Measurements from ENCODE around the gene MAP3K20. TPM values are rescaled to one million over a fixed set of nuclear protein-coding genes. Genes with fewer than 3 reads are reported as not detected.

The MAP3K20 gene
- total RNA-seq, 4 donors from 2014 or later, result 24.7 to 40.2 (median 33.8) TPM

DNA sequence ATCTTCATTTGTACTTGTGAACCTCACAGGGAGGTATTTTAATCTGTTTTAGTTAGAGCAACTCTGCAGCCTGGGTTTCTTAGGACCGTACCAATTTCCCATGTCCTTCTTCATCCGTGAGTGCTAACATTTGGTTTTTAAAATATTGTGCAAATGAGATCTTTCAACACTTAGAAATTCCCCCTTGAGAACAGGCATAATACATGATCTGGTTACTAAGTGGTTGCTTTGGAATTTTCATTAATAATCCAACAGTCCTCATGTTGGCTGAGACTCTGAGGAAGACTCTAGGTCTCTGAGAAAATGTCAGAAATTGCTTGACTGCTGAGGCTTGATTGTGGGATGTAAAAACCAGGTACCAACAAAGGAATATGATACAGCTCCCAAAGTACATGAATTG, 153.4 kb downstream of the MAP3K20 start:
- Histone ChIP-seq H3K4me3 (no peak overlapping the region), H3K27ac (no peak overlapping the region), H3K9me3 (no peaks in the 10 kb centered on the region), H3K27me3 (no peaks in the 10 kb centered on the region), H3K36me3 (no peaks in the 10 kb centered on the region), H3K4me1 (peaks cover 0 to 25% (median 0%) of the 10 kb centered on the region in 4 donors)
- intact Hi-C loops (cut with DNase I; ENCODE audit: low total_unique reads) (no loop called here), in situ Hi-C loops (cut with MboI; ENCODE audit: low pct_ligation_motif_present in 1 of 4, low pct_unique_long_range_greater_than_20kb in 1 of 4, low sequenced_read_pairs in 3 of 4) (no loop called here)
- TF ChIP-seq POLR2AphosphoS5 (IDR thresholded peaks at IDR 0.05) (no peak), POLR2A (IDR thresholded peaks at IDR 0.05) (no peak), EP300 (IDR thresholded peaks at IDR 0.05; ENCODE audit: low read depth) (no peak)
- TF ChIP-seq, protein P1, sequence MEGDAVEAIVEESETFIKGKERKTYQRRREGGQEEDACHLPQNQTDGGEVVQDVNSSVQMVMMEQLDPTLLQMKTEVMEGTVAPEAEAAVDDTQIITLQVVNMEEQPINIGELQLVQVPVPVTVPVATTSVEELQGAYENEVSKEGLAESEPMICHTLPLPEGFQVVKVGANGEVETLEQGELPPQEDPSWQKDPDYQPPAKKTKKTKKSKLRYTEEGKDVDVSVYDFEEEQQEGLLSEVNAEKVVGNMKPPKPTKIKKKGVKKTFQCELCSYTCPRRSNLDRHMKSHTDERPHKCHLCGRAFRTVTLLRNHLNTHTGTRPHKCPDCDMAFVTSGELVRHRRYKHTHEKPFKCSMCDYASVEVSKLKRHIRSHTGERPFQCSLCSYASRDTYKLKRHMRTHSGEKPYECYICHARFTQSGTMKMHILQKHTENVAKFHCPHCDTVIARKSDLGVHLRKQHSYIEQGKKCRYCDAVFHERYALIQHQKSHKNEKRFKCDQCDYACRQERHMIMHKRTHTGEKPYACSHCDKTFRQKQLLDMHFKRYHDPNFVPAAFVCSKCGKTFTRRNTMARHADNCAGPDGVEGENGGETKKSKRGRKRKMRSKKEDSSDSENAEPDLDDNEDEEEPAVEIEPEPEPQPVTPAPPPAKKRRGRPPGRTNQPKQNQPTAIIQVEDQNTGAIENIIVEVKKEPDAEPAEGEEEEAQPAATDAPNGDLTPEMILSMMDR (IDR thresholded peaks at IDR 0.05), result no peak
- DNase-seq, result no peak
- 85% methylated on average over 2 of the region's 2 CpGs; no CpG with 5 or more reads in 1 of the 2 donors for WGBS, 2 donors (ENCODE audit: low coverage in 1 of 2)

DNA sequence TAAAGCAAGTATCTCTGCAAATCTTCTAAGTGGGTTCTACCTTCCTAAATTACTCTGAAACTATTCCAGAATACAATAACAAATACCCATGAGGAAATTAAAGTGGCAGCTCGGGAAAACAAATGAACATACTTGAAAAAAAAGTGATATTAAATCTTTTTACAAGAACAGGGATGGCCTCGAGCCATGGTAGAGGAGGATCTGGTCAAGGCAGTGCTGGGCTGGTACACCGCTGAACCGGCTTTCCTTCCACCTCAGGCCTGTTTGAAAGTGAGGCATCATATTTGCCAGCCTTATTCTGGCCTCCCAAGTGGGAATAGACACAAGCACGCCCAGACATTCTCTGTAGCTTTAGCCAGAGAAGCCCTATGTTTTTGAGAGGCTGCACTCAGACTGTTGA, 154.5 kb downstream of the MAP3K20 start:
- H3K4me1 ChIP-seq, result peaks cover 0 to 25% (median 1%) of the 10 kb centered on the region in 4 donors
- TF ChIP-seq, protein P1 (IDR thresholded peaks at IDR 0.05), result no peak
- TF ChIP-seq POLR2A (IDR thresholded peaks at IDR 0.05), result no peak
- no peak for TF ChIP-seq POLR2AphosphoS5 (IDR thresholded peaks at IDR 0.05)
- TF ChIP-seq EP300 (IDR thresholded peaks at IDR 0.05; ENCODE audit: low read depth), result no peak
- in situ Hi-C loops (cut with MboI; ENCODE audit: low pct_ligation_motif_present in 1 of 4, low pct_unique_long_range_greater_than_20kb in 1 of 4, low sequenced_read_pairs in 3 of 4) (no loop called here), intact Hi-C loops (cut with DNase I; ENCODE audit: low total_unique reads) (no loop called here)
- no peaks in the 10 kb centered on the region for H3K36me3 ChIP-seq
- H3K9me3 ChIP-seq, result no peaks in the 10 kb centered on the region
- no peaks in the 10 kb centered on the region for H3K27me3 ChIP-seq
- peak overlapping the region in 1 of 4 donors; percentile 47 for H3K27ac ChIP-seq
- 87% methylated on average over 2 to 5 of the region's 5 CpGs for WGBS, 2 donors (ENCODE audit: low coverage in 1 of 2)
- no peak for DNase-seq
- no peak overlapping the region for H3K4me3 ChIP-seq

DNA sequence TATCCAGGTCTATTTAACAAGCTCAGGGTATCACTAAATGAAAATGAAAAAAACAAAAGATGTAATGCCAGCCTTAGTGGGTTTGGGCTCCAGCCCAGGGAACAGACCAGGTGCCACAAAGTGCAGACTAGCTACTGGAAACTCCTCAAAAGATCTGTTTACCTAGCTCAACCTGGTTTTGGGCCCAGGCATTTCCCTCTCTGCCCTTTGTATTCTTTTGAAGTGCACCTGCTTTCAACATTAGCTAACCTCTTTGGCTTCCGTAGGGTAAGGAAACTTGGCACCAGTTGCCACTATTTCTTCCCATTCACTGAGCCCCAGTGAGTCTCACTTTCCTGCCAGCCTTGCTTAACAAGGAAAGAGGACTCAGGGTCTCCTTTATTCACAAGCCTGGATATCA, 155.4 kb downstream of the MAP3K20 start:
- H3K27me3 ChIP-seq, result no peaks in the 10 kb centered on the region
- DNase-seq, result peak; percentile 26
- no peaks in the 10 kb centered on the region for H3K9me3 ChIP-seq
- H3K36me3 ChIP-seq, result no peaks in the 10 kb centered on the region
- no peak overlapping the region for H3K4me3 ChIP-seq
- in situ Hi-C loops (cut with MboI; ENCODE audit: low pct_ligation_motif_present in 1 of 4, low pct_unique_long_range_greater_than_20kb in 1 of 4, low sequenced_read_pairs in 3 of 4) (no loop called here), intact Hi-C loops (cut with DNase I; ENCODE audit: low total_unique reads) (no loop called here)
- H3K27ac ChIP-seq, result peak overlapping the region in 2 of 4 donors; percentile 17 to 47
- WGBS, 2 donors (ENCODE audit: low coverage in 1 of 2), result 20 to 61% methylated on average over 1 of the region's 1 CpG
- peaks cover 0 to 21% (median 1%) of the 10 kb centered on the region in 4 donors for H3K4me1 ChIP-seq
- TF ChIP-seq POLR2AphosphoS5 (IDR thresholded peaks at IDR 0.05) (peak in 1 of 3 donors; percentile 13), POLR2A (IDR thresholded peaks at IDR 0.05) (no peak)

DNA sequence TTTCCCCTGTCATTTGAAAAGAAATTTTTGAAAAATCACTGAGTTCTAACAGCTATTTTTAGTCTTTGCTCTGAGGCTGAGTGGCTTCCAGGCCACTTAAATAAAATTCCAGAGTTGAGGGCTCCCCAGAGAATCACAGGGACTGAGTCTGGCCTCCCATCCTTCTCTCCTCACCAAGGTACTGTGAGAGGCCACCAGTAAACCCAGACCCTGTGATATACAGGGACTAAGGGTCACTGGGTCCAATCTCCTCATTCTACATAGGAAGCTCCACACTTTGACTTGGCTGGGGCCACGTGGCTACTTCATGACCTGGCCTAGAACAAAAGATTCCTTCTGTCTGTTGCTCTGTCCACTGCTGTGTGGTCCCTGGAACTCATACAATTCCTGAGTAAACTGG, 155.8 kb downstream of the MAP3K20 start:
- peak overlapping the region in 2 of 4 donors; percentile 17 to 47 for H3K27ac ChIP-seq
- in situ Hi-C loops (cut with MboI; ENCODE audit: low pct_ligation_motif_present in 1 of 4, low pct_unique_long_range_greater_than_20kb in 1 of 4, low sequenced_read_pairs in 3 of 4) (no loop called here), intact Hi-C loops (cut with DNase I; ENCODE audit: low total_unique reads) (no loop called here)
- TF ChIP-seq POLR2AphosphoS5 (IDR thresholded peaks at IDR 0.05), result no peak
- TF ChIP-seq EP300 (IDR thresholded peaks at IDR 0.05; ENCODE audit: low read depth), result no peak
- TF ChIP-seq, protein P1 (IDR thresholded peaks at IDR 0.05), result no peak
- TF ChIP-seq POLR2A (IDR thresholded peaks at IDR 0.05), result no peak
- H3K9me3 ChIP-seq, result no peaks in the 10 kb centered on the region
- WGBS, 2 donors (ENCODE audit: low coverage in 1 of 2), result 45% methylated on average over 1 of the region's 1 CpG; no CpG with 5 or more reads in 1 of the 2 donors
- H3K36me3 ChIP-seq, result no peaks in the 10 kb centered on the region
- no peaks in the 10 kb centered on the region for H3K27me3 ChIP-seq
- H3K4me3 ChIP-seq, result no peak overlapping the region
- peaks cover 0 to 17% (median 1%) of the 10 kb centered on the region in 4 donors for H3K4me1 ChIP-seq
- DNase-seq, result no peak

Data from transverse colon (tissue), 4 donors.